SK-N-SH (cell line): Measurements from ENCODE around the gene CFAP69. TPM values are rescaled to one million over a fixed set of nuclear protein-coding genes. Genes with fewer than 3 reads are reported as not detected.

Experiments
- CTCF ChIA-PET: fragments of 300-600, 350-600 bp; formaldehyde crosslinking; extraction: SDS; loops from one replicate; lab custom pipeline; 2021; lab: Yijun Ruan, JAX
- POLR2A ChIA-PET: fragments of 350-600 bp; sonication (Branson Sonifier 250); formaldehyde crosslinking; extraction: SDS; loops from one replicate; lab custom pipeline; 2020; ENCODE audit warnings: antibody characterized with exemption, inconsistent platforms; lab: Yijun Ruan, JAX
- DNase-seq: peaks from one replicate; pipeline ENCODE4 v3.0.0; 2012
- H2AFZ ChIP-seq: fragments of 200-600 bp; sonication (generic); 2 replicates; pipeline ENCODE4 v1.8.1; 2016; ENCODE audit warnings: antibody characterized with exemption, mild to moderate bottlenecking, low read depth
- H3F3A ChIP-seq: fragments of 200-600 bp; sonication (generic); replicated peaks from 2 replicates; pipeline ENCODE3; 2016; ENCODE audit warnings: antibody characterized with exemption, mild to moderate bottlenecking; ENCODE audit not compliant: insufficient read depth
- H3K27ac ChIP-seq, 2 experiments: fragments of 200-500 bp in 1 of 2; fragments of 200-600 bp in 1 of 2; sonication (Bioruptor generic) in 1 of 2; sonication (generic), shearing (Covaris generic) in 1 of 2; 2 replicates each; pipeline versions ENCODE4 v1.5.1 to v1.6.1; 2014 to 2016; ENCODE audit warnings: low read depth in 2 of 2, inconsistent platforms in 1 of 2, low read length in 1 of 2, mild to moderate bottlenecking in 1 of 2, mixed read lengths in 1 of 2
- H3K27me3 ChIP-seq: fragments of 200-600 bp; sonication (generic), shearing (Covaris generic); 2 replicates; pipeline ENCODE4 v1.6.1; 2016; ENCODE audit warnings: mixed run types; ENCODE audit not compliant: insufficient read depth
- H3K36me3 ChIP-seq, 2 experiments: fragments of 200-500 bp in 1 of 2; fragments of 200-600 bp in 1 of 2; sonication (Bioruptor generic) in 1 of 2; sonication (generic) in 1 of 2; replicated peaks in 1 of 2; 2 replicates each; pipeline versions ENCODE3 to v1.5.1; 2014 to 2016; ENCODE audit warnings: low read length in 1 of 2, mild to moderate bottlenecking in 1 of 2; ENCODE audit not compliant: insufficient read depth in 2 of 2, control insufficient read depth in 1 of 2
- H3K4me1 ChIP-seq, 2 experiments: fragments of 200-500 bp in 1 of 2; fragments of 200-600 bp in 1 of 2; sonication (Bioruptor generic) in 1 of 2; sonication (generic), shearing (Covaris generic) in 1 of 2; 2 replicates each; pipeline versions ENCODE4 v1.5.1 to v1.6.1; 2014 to 2016; ENCODE audit warnings: low read depth in 1 of 2, low read length in 1 of 2, mixed run types in 1 of 2; ENCODE audit not compliant: insufficient read depth in 2 of 2, control insufficient read depth in 1 of 2
- H3K4me2 ChIP-seq: fragments of 200-600 bp; sonication (generic), shearing (Covaris generic); 2 replicates; pipeline ENCODE4 v1.6.1; 2017; ENCODE audit warnings: mixed run types
- H3K4me3 ChIP-seq, 2 experiments: fragments of 200-500 bp in 1 of 2; fragments of 200-600 bp in 1 of 2; sonication (Bioruptor generic) in 1 of 2; sonication (generic), shearing (Covaris generic) in 1 of 2; 2 replicates each; pipeline versions ENCODE4 v1.5.1 to v1.8.1; 2014 to 2016; ENCODE audit warnings: low read depth in 2 of 2, inconsistent platforms in 1 of 2, low read length in 1 of 2, mild to moderate bottlenecking in 1 of 2, mixed read lengths in 1 of 2, moderate library complexity in 1 of 2
- H3K79me2 ChIP-seq: fragments of 200-600 bp; sonication (generic); 2 replicates; pipeline ENCODE4 v1.8.1; 2017; ENCODE audit warnings: mild to moderate bottlenecking; ENCODE audit not compliant: insufficient read depth
- H3K9ac ChIP-seq: fragments of 200-600 bp; sonication (generic); 2 replicates; pipeline ENCODE4 v1.6.1; 2017; ENCODE audit warnings: mixed run types
- H3K9me2 ChIP-seq: fragments of 200-600 bp; sonication (generic); 2 replicates; pipeline ENCODE4 v1.6.1; 2017; ENCODE audit warnings: mixed run types
- H3K9me3 ChIP-seq: fragments of 200-600 bp; sonication (generic); 2 replicates; pipeline ENCODE4 v1.6.1; 2017; ENCODE audit warnings: mixed run types, mild to moderate bottlenecking, moderate library complexity
- H4K20me1 ChIP-seq: fragments of 200-600 bp; sonication (generic); 2 replicates; pipeline ENCODE4 v1.6.1; 2017; ENCODE audit warnings: mild to moderate bottlenecking, mixed run types; ENCODE audit not compliant: insufficient read depth
- ELF1 ChIP-seq: IDR thresholded peaks from 2 replicates; pipeline ENCODE4 v1.4.0; 2012
- EP300 ChIP-seq, 2 experiments: IDR thresholded peaks; 2 replicates each; pipeline versions ENCODE4 v1.4.0 to v1.6.1; 2012; ENCODE audit warnings: borderline replicate concordance in 1 of 2, low read depth in 1 of 2, low read length in 1 of 2
- EZH2phosphoT487 ChIP-seq: fragments of 200-600 bp; sonication (generic); IDR thresholded peaks from 2 replicates; pipeline ENCODE4 v1.6.1; 2017; ENCODE audit warnings: low read depth, mixed run types, mild to moderate bottlenecking, antibody characterized with exemption, moderate library complexity, borderline replicate concordance
- FOSL2 ChIP-seq: IDR thresholded peaks from 2 replicates; pipeline ENCODE4 v1.4.0; 2012; ENCODE audit warnings: low read depth, mild to moderate bottlenecking, moderate library complexity, borderline replicate concordance
- FOXM1 ChIP-seq: IDR thresholded peaks from 2 replicates; pipeline ENCODE4 v1.4.0; 2012; ENCODE audit warnings: low read depth, mild to moderate bottlenecking
- GATA2 ChIP-seq: sonication (generic); formaldehyde crosslinking; IDR thresholded peaks from 2 replicates; pipeline ENCODE4 v1.5.0; 2020; ENCODE audit warnings: mild to moderate bottlenecking, missing genetic modification reagents
- IRF3 ChIP-seq: fragments of 150-350 bp; IDR thresholded peaks from 2 replicates; pipeline ENCODE4 v1.6.1; 2016; ENCODE audit warnings: mild to moderate bottlenecking, low read depth, low read length
- JUND ChIP-seq: IDR thresholded peaks from 2 replicates; pipeline ENCODE4 v1.4.0; 2012
- MAX ChIP-seq: IDR thresholded peaks from 2 replicates; pipeline ENCODE4 v1.4.0; 2012; ENCODE audit warnings: low read depth
- MEF2A ChIP-seq: IDR thresholded peaks from 2 replicates; pipeline ENCODE4 v1.4.0; 2012; ENCODE audit warnings: low read depth, borderline replicate concordance
- RAD21 ChIP-seq: IDR thresholded peaks from 2 replicates; pipeline ENCODE4 v1.6.1; 2012; ENCODE audit warnings: mild to moderate bottlenecking, low read length
- RCOR1 ChIP-seq: fragments of 150-350 bp; IDR thresholded peaks from 2 replicates; pipeline ENCODE4 v1.6.1; 2017; ENCODE audit warnings: antibody characterized with exemption, low read length
- REST ChIP-seq: IDR thresholded peaks from 2 replicates; pipeline ENCODE4 v1.6.1; 2012; ENCODE audit warnings: mild to moderate bottlenecking, low read depth, low read length, moderate library complexity
- RFX5 ChIP-seq: IDR thresholded peaks from 2 replicates; pipeline ENCODE4 v1.6.1; 2012; ENCODE audit warnings: mild to moderate bottlenecking, improper control_type of control experiment, low read length
- RXRA ChIP-seq: IDR thresholded peaks from 2 replicates; pipeline ENCODE4 v1.4.0; 2012; ENCODE audit warnings: low read depth, mild to moderate bottlenecking, borderline replicate concordance
- SIN3A ChIP-seq: IDR thresholded peaks from 2 replicates; pipeline ENCODE4 v1.6.1; 2012; ENCODE audit warnings: low read depth, mild to moderate bottlenecking, low read length, moderate library complexity, borderline replicate concordance
- TAF1 ChIP-seq: IDR thresholded peaks from 2 replicates; pipeline ENCODE4 v1.6.1; 2012; ENCODE audit warnings: low read depth, mild to moderate bottlenecking, low read length, moderate library complexity, borderline replicate concordance
- TCF12 ChIP-seq: IDR thresholded peaks from 2 replicates; pipeline ENCODE4 v1.4.0; 2012
- ZBTB33 ChIP-seq: IDR thresholded peaks from 2 replicates; pipeline ENCODE4 v1.4.0; 2012; ENCODE audit warnings: low read depth, borderline replicate concordance
- WGBS: methylation state at CpG from one replicate; pipeline ENCODE4 v1.1.6; 2017; ENCODE audit warnings: low lambda C conversion rate; 5-methylcytosine and 5-hydroxymethylcytosine counted together
- polyA plus RNA-seq, 3 experiments: library from polyadenylated mRNA; depleted of rRNA; stranded (reverse); fragments of >200 nt; gene quantifications; 2 replicates each; pipeline ENCODE4 v1.2.3, GENCODE V29; 2012

Gene CFAP69
- polyA plus RNA-seq, 1 of the 3 experiments (the other 2 are of a cell fraction): 2.3 TPM

- Histone ChIP-seq H3K27ac (peak overlapping the region in 1 of 2 experiments; percentile 36; a peak in 1 of 4 replicates), H3K36me3 (no peaks in the 10 kb centered on the region), H3K9me3 (no peaks in the 10 kb centered on the region), H3K4me3 (peak overlapping the region; percentile 76 to 86), H3K9me2 (no peaks in the 10 kb centered on the region), H2AFZ (peak overlapping the region; percentile 96), H3K4me2 (peak overlapping the region; percentile 91), H3K79me2 (no peaks in the 10 kb centered on the region), H3K27me3 (no peaks in the 10 kb centered on the region), H4K20me1 (no peaks in the 10 kb centered on the region), H3K9ac (peak overlapping the region; percentile 79), H3F3A (peaks cover 4% of the 10 kb centered on the region), H3K4me1 (peaks cover 0 to 16% of the 10 kb centered on the region in 2 experiments; a peak in 1 of 4 replicates)
- CTCF ChIA-PET: interaction anchor here (0.6 to 2.6 kb wide), 7 partner anchors 19 to 183 kb away, joined by 3 to 12 read pairs (median 4); partner anchors contain the start of genes STEAP1 and STEAP2
- no peak for TF ChIP-seq JUND
- TF ChIP-seq RXRA: no peak
- TF ChIP-seq SIN3A: no peak
- no peak for TF ChIP-seq REST
- no peak for TF ChIP-seq MEF2A
- no peak for TF ChIP-seq TCF12
- TF ChIP-seq RCOR1: no peak; the same call in 1 of the 2 replicates
- no peak for TF ChIP-seq MAX
- TF ChIP-seq EZH2phosphoT487: no peak
- no peak for TF ChIP-seq FOSL2
- TF ChIP-seq RFX5: no peak
- no peak for TF ChIP-seq EP300 (IDR thresholded peaks at IDR 0.05; ENCODE audit: borderline replicate concordance in 1 of 2, low read depth in 1 of 2, low read length in 1 of 2)
- no peak for TF ChIP-seq TAF1
- no peak for TF ChIP-seq RAD21
- TF ChIP-seq ELF1: no peak
- no peak for TF ChIP-seq IRF3
- TF ChIP-seq ZBTB33: no peak
- TF ChIP-seq FOXM1: no peak
- TF ChIP-seq GATA2: no peak
- DNase-seq: no peak
- 14% methylated on average over 6 of the region's 6 CpGs for WGBS
- POLR2A ChIA-PET: no interaction called here
These were observed 437 bp upstream of the CFAP69 start for GRCh38 chr7:90244565-90244908.
